SH-SY5Y (cell line): ENCODE data around the gene SH2D7.

Source experiments
- GATA2 ChIP-seq: IDR thresholded peaks from 2 replicates; pipeline ENCODE4 v1.6.1; 2011; ENCODE audit warnings: mild to moderate bottlenecking, low read depth, low read length
- GATA3 ChIP-seq: IDR thresholded peaks from 2 replicates; pipeline ENCODE4 v1.6.1; 2011; ENCODE audit warnings: low read depth, mild to moderate bottlenecking, low read length, moderate library complexity

DNA sequence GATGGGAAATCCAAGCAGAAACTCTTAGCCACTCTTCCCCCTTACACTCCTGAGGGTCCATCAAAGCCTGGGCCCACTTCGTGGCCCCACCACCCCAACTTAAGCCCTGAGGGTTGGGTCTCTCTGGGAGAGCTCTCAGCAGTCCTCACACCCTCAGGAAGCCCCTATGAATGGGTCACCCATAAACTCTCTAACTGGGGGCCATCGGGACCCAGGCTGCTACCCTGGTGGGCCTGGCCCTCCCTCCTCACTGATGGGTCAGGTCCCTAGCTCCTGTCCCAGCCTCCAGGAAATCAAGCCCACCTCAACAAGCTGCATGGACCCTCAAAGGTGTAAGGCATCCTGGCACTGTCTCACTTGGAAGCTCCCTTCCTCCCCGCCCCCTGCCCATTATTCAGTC, 19.4 kb downstream of the SH2D7 start:
- TF ChIP-seq GATA3 (no peak), GATA2 (no peak)
